Stomach (tissue), 9 donors: ENCODE data around the gene MRAP2. TPM values are rescaled to one million over a fixed set of nuclear protein-coding genes. Genes with fewer than 3 reads are reported as not detected.
"Not testable (repeated sequence)": the region's sequence is repeated elsewhere in the genome, so short reads cannot be mapped to it uniquely, and the experiment has no call there.

Experiments used
- DNase-seq, 2 donors: peaks; one replicate each; pipeline versions ENCODE4 v3.0.0 to v3.0.0-alpha.2; 2013 to 2019
- H3K27ac ChIP-seq, 5 donors: fragments of 200-600 bp in 4 of 5; sonication (generic) in 4 of 5; one replicate each; pipeline ENCODE4 v1.5.1; 2013 to 2019; ENCODE audit warnings: mild to moderate bottlenecking in 1 of 5, moderate library complexity in 1 of 5
- H3K27me3 ChIP-seq, 3 donors: fragments of 200-600 bp; sonication (generic); one replicate each; pipeline ENCODE4 v1.5.1; 2017 to 2019; ENCODE audit warnings: mixed run types in 1 of 3
- H3K36me3 ChIP-seq, 4 donors: fragments of 200-600 bp; sonication (generic); 1 replicate in 3 of 4; 2 replicates in 1 of 4; pipeline ENCODE4 v1.5.1; 2016 to 2019
- H3K4me1 ChIP-seq, 4 donors: fragments of 200-600 bp; sonication (generic); one replicate each; pipeline ENCODE4 v1.5.1; 2016 to 2019
- H3K4me3 ChIP-seq, 4 donors: fragments of 200-600 bp; sonication (generic) in 3 of 4; one replicate each; pipeline ENCODE4 v1.5.1; 2016 to 2019; ENCODE audit warnings: mild to moderate bottlenecking in 1 of 4
- H3K9me3 ChIP-seq, 4 donors: fragments of 200-600 bp; sonication (generic); one replicate each; pipeline ENCODE4 v1.5.1; 2016 to 2019
- EP300 ChIP-seq: sonication (generic); formaldehyde crosslinking; IDR thresholded peaks from one replicate; pipeline ENCODE4 v1.6.1; 2017; ENCODE audit warnings: antibody characterized with exemption
- POLR2A ChIP-seq, 4 donors: fragments of 450-650 bp; IDR thresholded peaks; one replicate each; pipeline ENCODE4 v1.6.1; 2016; ENCODE audit warnings: antibody characterized with exemption in 4 of 4, control low read depth in 2 of 4, mild to moderate bottlenecking in 1 of 4, moderate library complexity in 1 of 4
- POLR2AphosphoS5 ChIP-seq, 3 donors: sonication (generic); formaldehyde crosslinking; IDR thresholded peaks; one replicate each; pipeline ENCODE4 v1.6.1; 2016; ENCODE audit warnings: antibody characterized with exemption in 3 of 3
- WGBS, 5 donors: extraction: QIAGEN DNeasy Blood & Tissue Kit in 3 of 5; methylation state at CpG; one replicate each; pipeline versions ENCODE4 v1.1.5 to v1.1.7; 2013 to 2018; 5-methylcytosine and 5-hydroxymethylcytosine counted together
- intact Hi-C: fragments of 100-400 bp; cut with DNase I; formaldehyde crosslinking; loops from one replicate; pipeline ENCODE4 v1.15.1; 2023; ENCODE audit warnings: low total_unique reads
- polyA plus RNA-seq, 3 donors: library from polyadenylated mRNA; stranded (reverse); fragments of 200-250 nt; gene quantifications; one replicate each; pipeline ENCODE4 v1.2.3, GENCODE V29; 2013
- total RNA-seq, 5 donors: library from RNA; depleted of rRNA; stranded (reverse); fragments of >200 nt; gene quantifications; one replicate each; pipeline versions ENCODE4 v1.1.0 to v1.2.3, GENCODE V29; 2014 to 2016
- TF ChIP-seq, protein P1 (sequence below), 7 experiments: fragments of 450-650 bp in 4 of 7; fragments of 200-600 bp in 3 of 7; sonication (generic) in 3 of 7; IDR thresholded peaks; one replicate each; pipeline ENCODE4 v1.5.1; 2016 to 2019; ENCODE audit warnings: antibody characterized with exemption in 7 of 7, control low read depth in 2 of 7, mild to moderate bottlenecking in 1 of 7
- donor health status: healthy with polysubstance abuse.
- donor health status: Bipolar disorder and iron deficiency.
- donor health status: healthy.

Gene MRAP2
- total and polyA plus RNA-seq, 8 donors, result 1.3 to 20.2 (median 4.1) TPM

DNA sequence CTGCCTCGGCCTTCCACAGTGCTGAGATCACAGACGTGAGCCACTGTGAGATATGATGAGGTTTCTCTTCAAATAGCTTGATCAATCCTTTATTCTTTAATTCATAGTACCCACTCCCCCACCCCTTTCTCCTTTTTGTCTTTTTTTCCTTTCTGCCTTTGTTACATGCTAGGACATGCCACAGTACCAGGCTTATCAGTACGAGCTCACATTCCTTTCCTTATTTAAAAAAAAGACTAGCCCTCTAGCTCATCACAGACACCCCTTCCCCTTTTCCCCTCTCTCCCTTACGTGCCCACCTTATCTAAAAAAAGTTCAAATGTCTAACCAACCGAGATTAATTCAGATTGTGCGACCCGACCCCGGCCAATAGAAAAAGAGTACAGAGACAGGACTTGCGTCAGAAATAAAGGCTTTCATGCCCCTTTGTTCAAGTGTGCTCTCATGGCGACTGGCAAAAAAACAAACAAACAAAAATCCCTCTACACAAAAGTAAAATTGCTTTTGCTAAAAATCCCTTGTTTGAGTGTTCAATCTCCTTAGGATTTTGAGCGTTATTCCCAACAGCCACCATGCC, 49.2 kb downstream of the MRAP2 start:
- intact Hi-C loops, result no loop called here

DNA sequence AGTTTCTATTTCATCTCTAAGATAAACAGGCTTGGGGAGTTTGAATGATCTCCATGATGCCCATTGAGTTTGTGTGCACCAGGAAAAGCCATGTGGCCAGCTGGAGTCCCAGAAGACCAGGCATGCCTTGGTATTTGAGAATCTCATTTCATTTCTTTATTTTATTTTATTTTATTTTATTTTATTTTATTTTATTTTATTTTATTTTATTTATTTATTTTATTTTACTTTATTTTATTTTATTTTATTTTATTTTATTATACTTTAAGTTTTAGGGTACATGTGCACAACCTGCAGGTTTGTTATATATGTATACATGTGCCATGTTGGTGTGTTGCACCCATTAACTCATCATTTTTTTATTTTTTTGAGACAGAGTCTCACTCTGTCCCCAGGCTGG, 51.1 kb downstream of the MRAP2 start:
- intact Hi-C loops, DNase-seq, H3K36me3 ChIP-seq, H3K4me3 ChIP-seq, H3K27me3 ChIP-seq, H3K4me1 ChIP-seq, H3K9me3 ChIP-seq, H3K27ac ChIP-seq: not testable (repeated sequence)

More for the DNA sequence above, 49.2 kb downstream of the MRAP2 start:
- Histone ChIP-seq H3K4me1 (no peaks in the 10 kb centered on the region), H3K36me3 (no peaks in the 10 kb centered on the region), H3K9me3 (no peaks in the 10 kb centered on the region), H3K27me3 (no peaks in the 10 kb centered on the region), H3K4me3 (no peak overlapping the region), H3K27ac (no peak overlapping the region)
- TF ChIP-seq POLR2A (IDR thresholded peaks at IDR 0.05) (no peak), POLR2AphosphoS5 (IDR thresholded peaks at IDR 0.05) (no peak), EP300 (no peak)
- TF ChIP-seq, protein P1, sequence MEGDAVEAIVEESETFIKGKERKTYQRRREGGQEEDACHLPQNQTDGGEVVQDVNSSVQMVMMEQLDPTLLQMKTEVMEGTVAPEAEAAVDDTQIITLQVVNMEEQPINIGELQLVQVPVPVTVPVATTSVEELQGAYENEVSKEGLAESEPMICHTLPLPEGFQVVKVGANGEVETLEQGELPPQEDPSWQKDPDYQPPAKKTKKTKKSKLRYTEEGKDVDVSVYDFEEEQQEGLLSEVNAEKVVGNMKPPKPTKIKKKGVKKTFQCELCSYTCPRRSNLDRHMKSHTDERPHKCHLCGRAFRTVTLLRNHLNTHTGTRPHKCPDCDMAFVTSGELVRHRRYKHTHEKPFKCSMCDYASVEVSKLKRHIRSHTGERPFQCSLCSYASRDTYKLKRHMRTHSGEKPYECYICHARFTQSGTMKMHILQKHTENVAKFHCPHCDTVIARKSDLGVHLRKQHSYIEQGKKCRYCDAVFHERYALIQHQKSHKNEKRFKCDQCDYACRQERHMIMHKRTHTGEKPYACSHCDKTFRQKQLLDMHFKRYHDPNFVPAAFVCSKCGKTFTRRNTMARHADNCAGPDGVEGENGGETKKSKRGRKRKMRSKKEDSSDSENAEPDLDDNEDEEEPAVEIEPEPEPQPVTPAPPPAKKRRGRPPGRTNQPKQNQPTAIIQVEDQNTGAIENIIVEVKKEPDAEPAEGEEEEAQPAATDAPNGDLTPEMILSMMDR (IDR thresholded peaks at IDR 0.05), result no peak
- no peak for DNase-seq
- WGBS, 5 donors, result 43 to 58% (median 52%) methylated on average over 11 of the region's 11 CpGs

DNA sequence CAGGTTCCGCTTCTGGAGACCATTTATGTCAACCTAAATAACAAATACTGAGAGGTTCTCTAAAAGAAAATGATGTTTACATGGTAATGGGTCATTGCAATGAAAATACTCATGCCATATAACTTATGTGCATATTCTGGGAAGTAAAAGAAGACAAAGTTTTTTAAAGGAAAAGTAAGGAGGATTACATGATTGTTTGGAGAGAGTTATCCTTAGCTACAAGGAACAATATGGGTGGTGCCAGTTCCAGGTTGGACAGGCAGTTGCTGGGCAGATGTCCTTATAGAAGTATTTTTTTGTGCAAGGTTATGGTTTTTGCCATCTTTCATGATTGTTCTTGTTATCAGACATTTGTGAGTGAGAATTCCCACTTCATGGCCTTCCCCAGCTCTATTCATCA, 52.5 kb downstream of the MRAP2 start:
- DNase-seq, result no peak
- Histone ChIP-seq H3K27me3 (no peaks in the 10 kb centered on the region), H3K36me3 (no peaks in the 10 kb centered on the region), H3K4me3 (no peak overlapping the region), H3K9me3 (no peaks in the 10 kb centered on the region), H3K27ac (no peak overlapping the region), H3K4me1 (no peaks in the 10 kb centered on the region)
- 82 to 97% (median 92%) methylated on average over 1 of the region's 1 CpG for WGBS, 5 donors
- TF ChIP-seq POLR2A (IDR thresholded peaks at IDR 0.05) (no peak), POLR2AphosphoS5 (IDR thresholded peaks at IDR 0.05) (no peak), EP300 (no peak)
- TF ChIP-seq, protein P1 (IDR thresholded peaks at IDR 0.05), result no peak
- intact Hi-C loops, result no loop called here

DNA sequence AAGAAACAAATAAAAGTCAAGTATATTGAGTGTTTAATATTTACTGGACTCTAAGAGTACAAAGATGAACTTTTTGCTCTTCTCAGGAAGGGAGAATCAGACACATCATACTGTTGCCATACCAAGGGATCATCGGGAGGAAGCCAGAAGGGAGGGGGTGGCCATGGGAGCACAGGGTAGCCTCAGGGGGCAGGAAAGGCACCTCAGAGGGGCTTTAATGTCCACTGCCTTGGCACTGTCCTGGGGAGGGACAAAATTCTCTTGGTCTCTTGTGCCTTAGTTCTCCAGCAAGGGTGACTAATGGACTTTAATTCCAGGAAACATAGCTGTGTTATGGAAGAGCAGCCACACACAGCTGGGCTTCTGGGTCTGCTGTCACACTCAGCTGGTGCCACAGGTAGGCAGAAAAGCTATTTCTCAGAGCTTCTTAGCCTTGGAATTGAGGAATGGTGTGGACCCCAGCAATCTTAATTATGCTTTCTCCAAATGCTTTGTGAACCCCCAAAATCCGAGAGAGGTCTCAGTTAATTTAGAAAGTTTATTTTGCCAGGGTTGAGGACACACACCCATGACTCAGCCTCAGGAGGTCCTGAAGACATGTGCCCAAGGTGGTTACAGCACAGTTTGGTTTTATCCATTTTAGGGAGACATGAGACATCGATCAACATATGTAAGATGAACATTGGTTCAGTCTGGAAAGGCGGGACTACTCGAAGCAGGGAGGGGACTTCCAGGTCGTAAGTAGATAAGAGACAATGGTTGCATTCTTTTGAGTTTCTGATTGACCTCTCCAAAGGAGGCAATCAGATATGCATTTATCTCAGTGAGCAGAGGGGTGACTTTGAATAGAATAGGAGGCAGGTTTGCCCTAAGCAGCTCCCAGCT, 53.2 kb downstream of the MRAP2 start:
- H3K27me3 ChIP-seq, result no peaks in the 10 kb centered on the region
- H3K36me3 ChIP-seq, result no peaks in the 10 kb centered on the region
- H3K27ac ChIP-seq, result no peak overlapping the region
- intact Hi-C loops, result no loop called here
- TF ChIP-seq POLR2A (IDR thresholded peaks at IDR 0.05) (no peak), POLR2AphosphoS5 (IDR thresholded peaks at IDR 0.05) (no peak), EP300 (no peak)
- TF ChIP-seq, protein P1 (IDR thresholded peaks at IDR 0.05), result no peak
- no peak overlapping the region for H3K4me3 ChIP-seq
- H3K9me3 ChIP-seq, result no peaks in the 10 kb centered on the region
- H3K4me1 ChIP-seq, result no peaks in the 10 kb centered on the region
- 42 to 59% (median 54%) methylated on average over 6 of the region's 6 CpGs for WGBS, 5 donors
- no peak for DNase-seq

DNA sequence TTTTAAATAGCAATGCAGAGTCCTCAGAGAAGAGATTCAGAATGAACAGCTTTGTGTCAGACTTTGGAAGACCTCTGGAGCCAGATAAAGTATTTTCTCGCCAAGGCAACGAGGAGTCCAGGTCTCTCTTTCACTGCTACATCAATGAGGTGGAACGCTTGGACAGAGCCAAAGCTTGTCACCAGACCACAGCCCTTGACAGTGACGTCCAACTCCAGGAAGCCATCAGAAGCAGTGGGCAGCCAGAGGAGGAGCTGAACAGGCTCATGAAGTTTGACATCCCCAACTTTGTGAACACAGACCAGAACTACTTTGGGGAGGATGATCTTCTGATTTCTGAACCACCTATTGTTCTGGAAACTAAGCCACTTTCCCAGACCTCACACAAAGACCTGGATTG, 55.5 kb downstream of the MRAP2 start:
- TF ChIP-seq EP300 (no peak), POLR2A (IDR thresholded peaks at IDR 0.05) (no peak), POLR2AphosphoS5 (IDR thresholded peaks at IDR 0.05) (no peak)
- TF ChIP-seq, protein P1 (IDR thresholded peaks at IDR 0.05), result no peak
- intact Hi-C loops, result no loop called here

More for the DNA sequence above, 55.5 kb downstream of the MRAP2 start:
- H3K9me3 ChIP-seq, result peaks cover 0 to 4% (median 0%) of the 10 kb centered on the region in 4 donors
- H3K4me1 ChIP-seq, result no peaks in the 10 kb centered on the region
- no peaks in the 10 kb centered on the region for H3K36me3 ChIP-seq
- no peak for DNase-seq
- H3K4me3 ChIP-seq, result no peak overlapping the region
- no peaks in the 10 kb centered on the region for H3K27me3 ChIP-seq
- WGBS, 5 donors, result 81 to 94% (median 84%) methylated on average over 4 of the region's 4 CpGs
- H3K27ac ChIP-seq, result no peak overlapping the region
